Upper lobe of left lung (tissue), 6 donors: ENCODE data around the gene MOV10L1. TPM values are rescaled to one million over a fixed set of nuclear protein-coding genes. Genes with fewer than 3 reads are reported as not detected.

Source experiments
- ATAC-seq, 2 donors: fragments of 200-7000 bp; cut with Tn5 transposase; one replicate each; pipeline ENCODE4 v1.9.1; 2022; ENCODE audit warnings: mild to moderate bottlenecking in 2 of 2, moderate library complexity in 2 of 2; ENCODE audit not compliant: low FRiP score in 2 of 2
- DNase-seq, 2 donors: peaks; one replicate each; pipeline ENCODE4 v3.0.0-alpha.2; 2019 to 2020
- H3K27ac ChIP-seq, 4 donors: fragments of 200-600 bp; sonication (generic); one replicate each; pipeline ENCODE4 v1.5.1; 2016 to 2019
- H3K27me3 ChIP-seq, 4 donors: fragments of 200-600 bp; sonication (generic); one replicate each; pipeline ENCODE4 v1.5.1; 2017 to 2019
- H3K36me3 ChIP-seq, 4 donors: fragments of 200-600 bp; sonication (generic); one replicate each; pipeline ENCODE4 v1.5.1; 2016 to 2019
- H3K4me1 ChIP-seq, 4 donors: fragments of 200-600 bp; sonication (generic); one replicate each; pipeline ENCODE4 v1.5.1; 2018 to 2019
- H3K4me3 ChIP-seq, 4 donors: fragments of 200-600 bp; sonication (generic); one replicate each; pipeline ENCODE4 v1.5.1; 2017 to 2019; ENCODE audit warnings: mild to moderate bottlenecking in 2 of 4, moderate library complexity in 1 of 4
- H3K9me3 ChIP-seq, 4 donors: fragments of 200-600 bp; sonication (generic); one replicate each; pipeline ENCODE4 v1.5.1; 2018 to 2019
- EP300 ChIP-seq, 4 donors: sonication (generic); formaldehyde crosslinking; IDR thresholded peaks; one replicate each; pipeline ENCODE4 v1.5.1; 2017; ENCODE audit warnings: antibody characterized with exemption in 4 of 4, control low read depth in 2 of 4
- POLR2A ChIP-seq, 4 donors: fragments of 450-650 bp; IDR thresholded peaks; one replicate each; pipeline ENCODE4 v1.5.1; 2016 to 2017; ENCODE audit warnings: antibody characterized with exemption in 4 of 4, mild to moderate bottlenecking in 2 of 4
- POLR2AphosphoS5 ChIP-seq, 2 donors: sonication (generic); formaldehyde crosslinking; IDR thresholded peaks; one replicate each; pipeline ENCODE4 v1.5.1; 2017; ENCODE audit warnings: antibody characterized with exemption in 2 of 2
- WGBS, 2 donors: methylation state at CpG; one replicate each; pipeline ENCODE4 v1.1.5; 2017 to 2018; 5-methylcytosine and 5-hydroxymethylcytosine counted together
- total RNA-seq, 6 donors: library from RNA; depleted of rRNA in 4 of 6; stranded (reverse); fragments of >200 nt in 4 of 6; gene quantifications; one replicate each; pipeline versions ENCODE4 v1.1.0 to v1.2.1, GENCODE V29; 2016 to 2021
- TF ChIP-seq, protein P1 (sequence below), 6 experiments: fragments of 450-650 bp in 4 of 6; fragments of 200-600 bp in 2 of 6; sonication (generic) in 2 of 6; IDR thresholded peaks; one replicate each; pipeline ENCODE4 v1.5.1; 2016 to 2019; ENCODE audit warnings: antibody characterized with exemption in 6 of 6
- donor health status: DM: no; HTN: no; CAD: no; lungs with moderate emphysema.
- donor health status: DM: no; HTN: yes; CAD: no; lungs with severe emphysema.

MOV10L1 gene
- total RNA-seq, 6 donors from 2014 or later: 0.47 to 3.1 (median 1.8) TPM; not detected in 1

DNA sequence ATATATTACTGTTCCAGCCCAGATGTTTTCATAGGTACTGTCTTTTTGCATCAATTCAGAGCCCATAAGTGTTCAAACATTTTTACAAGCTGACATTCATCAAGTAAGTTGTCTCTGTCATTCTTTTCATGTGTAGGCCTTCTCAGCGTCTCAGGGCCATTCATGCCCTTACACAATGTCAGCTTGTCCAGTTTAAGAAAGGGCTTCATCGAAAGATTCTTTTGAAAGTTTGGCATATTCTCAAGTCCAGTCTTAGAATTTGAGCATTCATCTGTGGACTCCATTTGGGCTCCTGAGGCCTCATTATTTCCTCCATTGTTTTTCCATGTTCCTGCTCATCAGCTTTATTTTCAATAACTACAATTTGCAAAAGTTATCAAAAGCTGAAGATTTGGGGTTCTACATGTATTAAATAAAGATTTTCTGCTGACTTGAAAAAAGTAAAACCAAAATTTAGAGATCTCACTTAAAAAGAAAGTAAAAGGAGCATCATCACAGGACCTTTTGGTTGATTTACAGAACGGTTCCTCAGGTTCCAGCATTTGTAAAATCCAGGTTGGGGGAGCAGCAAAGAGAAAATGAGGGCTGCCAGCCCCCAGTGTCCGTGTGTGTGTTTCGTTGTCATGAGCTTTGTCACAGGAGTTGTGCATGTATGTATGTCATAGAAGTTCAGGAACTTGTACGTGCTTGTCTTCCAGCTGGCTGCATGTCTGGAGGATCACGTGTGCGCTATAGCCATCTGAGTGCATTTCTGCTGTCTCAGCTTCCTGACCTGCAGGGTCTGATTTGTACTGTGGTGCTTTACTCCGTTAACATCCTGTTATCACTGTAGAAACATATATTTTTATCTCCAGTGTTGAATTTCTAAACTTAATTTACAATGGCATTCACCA lies 15.6 kb downstream of the MOV10L1 start:
- 37 to 47% methylated on average over 9 of the region's 9 CpGs for WGBS, 2 donors
- ATAC-seq (no peak), DNase-seq (no peak)

DNA sequence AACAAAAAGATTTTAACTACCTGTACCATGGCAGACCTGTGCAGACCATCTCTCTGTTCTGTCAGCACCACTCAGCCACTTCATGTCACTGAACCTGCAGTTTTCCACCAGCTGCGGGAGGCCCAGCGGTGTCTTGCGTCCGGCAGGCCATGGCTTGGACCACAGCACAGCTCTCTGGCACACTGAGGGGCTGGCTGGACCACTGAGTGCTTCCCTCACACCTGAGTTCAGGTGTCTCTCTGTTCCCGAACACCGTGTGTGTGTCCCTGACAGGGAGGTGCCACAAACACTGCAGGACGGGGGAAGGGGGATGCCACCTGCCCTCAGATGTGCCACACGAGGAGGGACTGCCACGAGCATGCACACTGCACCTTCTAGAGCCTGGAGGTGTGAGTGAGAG lies 17.7 kb downstream of the MOV10L1 start:
- Histone ChIP-seq H3K4me3 (no peak overlapping the region), H3K4me1 (peaks cover 3 to 8% (median 6%) of the 10 kb centered on the region in 4 donors), H3K27me3 (no peaks in the 10 kb centered on the region), H3K27ac (no peak overlapping the region), H3K36me3 (no peaks in the 10 kb centered on the region), H3K9me3 (no peaks in the 10 kb centered on the region)
- no peak for TF ChIP-seq POLR2A (IDR thresholded peaks at IDR 0.05)
- no peak for TF ChIP-seq POLR2AphosphoS5 (IDR thresholded peaks at IDR 0.05)
- TF ChIP-seq, protein P1, sequence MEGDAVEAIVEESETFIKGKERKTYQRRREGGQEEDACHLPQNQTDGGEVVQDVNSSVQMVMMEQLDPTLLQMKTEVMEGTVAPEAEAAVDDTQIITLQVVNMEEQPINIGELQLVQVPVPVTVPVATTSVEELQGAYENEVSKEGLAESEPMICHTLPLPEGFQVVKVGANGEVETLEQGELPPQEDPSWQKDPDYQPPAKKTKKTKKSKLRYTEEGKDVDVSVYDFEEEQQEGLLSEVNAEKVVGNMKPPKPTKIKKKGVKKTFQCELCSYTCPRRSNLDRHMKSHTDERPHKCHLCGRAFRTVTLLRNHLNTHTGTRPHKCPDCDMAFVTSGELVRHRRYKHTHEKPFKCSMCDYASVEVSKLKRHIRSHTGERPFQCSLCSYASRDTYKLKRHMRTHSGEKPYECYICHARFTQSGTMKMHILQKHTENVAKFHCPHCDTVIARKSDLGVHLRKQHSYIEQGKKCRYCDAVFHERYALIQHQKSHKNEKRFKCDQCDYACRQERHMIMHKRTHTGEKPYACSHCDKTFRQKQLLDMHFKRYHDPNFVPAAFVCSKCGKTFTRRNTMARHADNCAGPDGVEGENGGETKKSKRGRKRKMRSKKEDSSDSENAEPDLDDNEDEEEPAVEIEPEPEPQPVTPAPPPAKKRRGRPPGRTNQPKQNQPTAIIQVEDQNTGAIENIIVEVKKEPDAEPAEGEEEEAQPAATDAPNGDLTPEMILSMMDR (IDR thresholded peaks at IDR 0.05): no peak
- TF ChIP-seq EP300 (IDR thresholded peaks at IDR 0.05): no peak
- ATAC-seq: no peak
- WGBS, 2 donors: 84 to 86% methylated on average over 7 to 9 of the region's 9 CpGs
- no peak for DNase-seq

More for the DNA sequence above, 15.6 kb downstream of the MOV10L1 start:
- Histone ChIP-seq H3K4me3 (no peak overlapping the region), H3K27me3 (no peaks in the 10 kb centered on the region), H3K4me1 (no peaks in the 10 kb centered on the region), H3K36me3 (no peaks in the 10 kb centered on the region), H3K27ac (no peak overlapping the region), H3K9me3 (no peaks in the 10 kb centered on the region)
- TF ChIP-seq POLR2A (IDR thresholded peaks at IDR 0.05): no peak
- TF ChIP-seq EP300 (IDR thresholded peaks at IDR 0.05): no peak

DNA sequence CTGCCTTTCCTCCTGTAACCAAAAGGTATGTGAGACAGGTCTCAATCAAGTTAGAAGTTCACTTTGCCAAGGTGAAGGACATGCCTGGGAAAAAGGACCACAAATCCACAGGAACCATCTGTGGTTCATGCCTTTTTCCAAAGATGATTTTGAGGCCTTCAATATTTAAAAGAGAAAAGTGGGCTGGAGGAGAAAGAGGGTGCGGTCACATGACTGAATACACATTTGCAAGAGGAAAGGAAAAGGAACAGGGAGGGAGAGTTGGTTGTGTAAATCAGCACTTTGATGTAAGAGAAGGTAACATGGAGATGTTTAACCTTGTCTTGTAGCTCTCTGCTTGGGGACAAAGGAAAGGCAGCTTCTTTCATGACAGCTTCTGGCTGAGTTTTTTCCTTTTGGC lies 21.2 kb downstream of the MOV10L1 start:
- DNase-seq: no peak
- peaks cover 8 to 29% (median 11%) of the 10 kb centered on the region in 4 donors for H3K4me1 ChIP-seq
- WGBS, 2 donors: 86 to 88% methylated on average over 1 of the region's 1 CpG
- ATAC-seq: no peak
- no peaks in the 10 kb centered on the region for H3K36me3 ChIP-seq
- H3K4me3 ChIP-seq: no peak overlapping the region
- no peaks in the 10 kb centered on the region for H3K27me3 ChIP-seq
- no peak overlapping the region for H3K27ac ChIP-seq
- no peaks in the 10 kb centered on the region for H3K9me3 ChIP-seq
- no peak for TF ChIP-seq EP300 (IDR thresholded peaks at IDR 0.05)
- no peak for TF ChIP-seq POLR2AphosphoS5 (IDR thresholded peaks at IDR 0.05)
- TF ChIP-seq POLR2A (IDR thresholded peaks at IDR 0.05): no peak
- TF ChIP-seq, protein P1 (IDR thresholded peaks at IDR 0.05): no peak

DNA sequence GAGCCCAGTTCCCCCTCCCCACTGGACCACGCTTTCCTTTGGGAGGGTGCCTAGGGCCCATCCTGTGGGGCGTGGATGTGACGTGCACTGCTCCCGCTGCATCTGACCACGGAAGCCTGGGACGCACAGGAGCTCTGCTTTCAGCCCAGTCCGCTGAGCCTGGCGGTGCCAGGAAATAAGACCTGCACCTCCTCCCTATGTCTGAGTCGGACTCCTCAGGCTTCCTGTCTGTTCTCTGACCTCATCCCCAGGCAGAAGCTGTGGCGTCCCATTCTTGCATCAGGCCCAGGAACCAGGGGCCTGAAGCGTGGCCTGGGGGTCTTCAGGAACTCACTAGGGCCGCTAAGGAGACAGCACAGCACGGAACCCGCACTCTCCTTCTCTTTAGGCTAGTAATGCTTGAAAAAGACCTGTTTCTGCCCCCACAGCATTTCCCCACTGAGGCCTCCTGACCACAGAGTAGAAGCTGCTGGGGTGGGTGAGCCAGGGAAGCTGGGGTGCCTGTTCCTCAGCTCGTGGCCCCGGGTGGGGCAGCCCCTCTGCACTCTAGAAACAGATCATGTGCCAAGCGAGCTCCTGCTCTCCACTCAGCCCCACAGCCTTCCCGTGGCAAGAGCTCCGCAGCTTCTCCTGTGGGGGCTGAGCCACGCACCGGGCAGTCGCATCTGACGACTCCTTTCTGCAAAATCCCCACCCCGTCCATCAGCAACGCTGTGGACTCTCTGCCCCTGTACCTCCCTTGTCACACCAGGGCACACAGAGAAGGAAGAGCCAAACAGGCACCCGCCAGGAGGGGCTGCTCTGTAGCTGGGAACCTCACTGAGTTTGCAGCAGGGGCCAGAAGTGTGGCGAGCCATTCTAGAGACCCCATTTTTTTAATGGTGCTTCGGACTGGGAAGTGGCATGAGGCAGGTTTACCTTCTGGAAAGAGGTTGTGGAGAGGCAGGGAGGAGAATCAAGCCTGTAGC lies 22.6 kb downstream of the MOV10L1 start:
- Histone ChIP-seq H3K27me3 (no peaks in the 10 kb centered on the region), H3K4me3 (no peak overlapping the region), H3K4me1 (peaks cover 8 to 29% (median 11%) of the 10 kb centered on the region in 4 donors), H3K9me3 (no peaks in the 10 kb centered on the region), H3K36me3 (no peaks in the 10 kb centered on the region), H3K27ac (peak overlapping the region in 2 of 4 donors; percentile 35 to 52)
- TF ChIP-seq POLR2A (IDR thresholded peaks at IDR 0.05) (no peak), POLR2AphosphoS5 (IDR thresholded peaks at IDR 0.05) (no peak), EP300 (IDR thresholded peaks at IDR 0.05) (no peak)
- TF ChIP-seq, protein P1 (IDR thresholded peaks at IDR 0.05): no peak
- ATAC-seq (peak; percentile 12 to 26), DNase-seq (no peak)
- 52 to 75% methylated on average over 18 to 28 of the region's 28 CpGs for WGBS, 2 donors
